ENCODE results near the gene RAB29. TPM values are rescaled to one million over a fixed set of nuclear protein-coding genes. Genes with fewer than 3 reads are reported as not detected.

The RAB29 gene
- total RNA-seq, 6 experiments from 2014 or later = 16.4 to 26.8 (median 21.2) TPM

GRCh38 chr1:205787287-205787916 lies 12.1 kb upstream of the RAB29 start:
- no peak for TF ChIP-seq POLR2A (IDR thresholded peaks at IDR 0.05)
- no peak for TF ChIP-seq CTCF (IDR thresholded peaks at IDR 0.05)
- DNase-seq = no peak
- Histone ChIP-seq H3K9me3 (no peaks in the 10 kb centered on the region), H3K36me3 (no peaks in the 10 kb centered on the region), H3K27me3 (no peaks in the 10 kb centered on the region), H3K4me3 (no peak overlapping the region), H3K27ac (no peak overlapping the region), H3K4me1 (peaks cover 0 to 7% (median 0%) of the 10 kb centered on the region in 4 donors)
- WGBS (ENCODE audit: insufficient coverage, low coverage, low lambda C conversion rate, missing lambda C conversion rate) = 65% methylated on average over 8 of the region's 10 CpGs
- intact Hi-C loops (cut with DNase I) = no loop called here
- ATAC-seq = no peak

- H3K36me3 ChIP-seq = no peaks in the 10 kb centered on the region
- intact Hi-C loops (cut with DNase I) = no loop called here
- no peak overlapping the region for H3K27ac ChIP-seq
- WGBS (ENCODE audit: insufficient coverage, low coverage, low lambda C conversion rate, missing lambda C conversion rate) = 71% methylated on average over 4 of the region's 4 CpGs
- no peak overlapping the region for H3K4me3 ChIP-seq
- ATAC-seq = no peak
- no peak for DNase-seq
- peaks cover 0 to 7% (median 0%) of the 10 kb centered on the region in 4 donors for H3K4me1 ChIP-seq
- no peak for TF ChIP-seq CTCF (IDR thresholded peaks at IDR 0.05)
- H3K9me3 ChIP-seq = no peaks in the 10 kb centered on the region
- no peaks in the 10 kb centered on the region for H3K27me3 ChIP-seq
Measured at GRCh38 chr1:205786601-205787000, 11.3 kb upstream of the RAB29 start.

GRCh38 chr1:205785446-205785845 lies 10.2 kb upstream of the RAB29 start:
- peaks cover 0 to 7% (median 0%) of the 10 kb centered on the region in 4 donors for H3K4me1 ChIP-seq
- no peak for TF ChIP-seq POLR2A (IDR thresholded peaks at IDR 0.05)
- TF ChIP-seq CTCF (IDR thresholded peaks at IDR 0.05) = no peak
- no peak overlapping the region for H3K4me3 ChIP-seq
- no peaks in the 10 kb centered on the region for H3K36me3 ChIP-seq
- no peaks in the 10 kb centered on the region for H3K9me3 ChIP-seq
- ATAC-seq = no peak
- no peak for DNase-seq
- intact Hi-C loops (cut with DNase I) = no loop called here
- H3K27me3 ChIP-seq = no peaks in the 10 kb centered on the region
- WGBS (ENCODE audit: insufficient coverage, low coverage, low lambda C conversion rate, missing lambda C conversion rate) = 90% methylated on average over 5 of the region's 9 CpGs
- H3K27ac ChIP-seq = no peak overlapping the region

- ATAC-seq (peak; percentile 83 to 90 (median 87)), DNase-seq (peak; percentile 50 to 79 (median 60))
- no peak for TF ChIP-seq CTCF (IDR thresholded peaks at IDR 0.05)
- TF ChIP-seq POLR2A (IDR thresholded peaks at IDR 0.05) = no peak
- intact Hi-C loops (cut with DNase I) = no loop called here
- 36% methylated on average over 4 of the region's 4 CpGs for WGBS (ENCODE audit: insufficient coverage, low coverage, low lambda C conversion rate, missing lambda C conversion rate)
- no peaks in the 10 kb centered on the region for H3K9me3 ChIP-seq
- H3K4me3 ChIP-seq = no peak overlapping the region
- no peaks in the 10 kb centered on the region for H3K27me3 ChIP-seq
- no peaks in the 10 kb centered on the region for H3K36me3 ChIP-seq
- peak overlapping the region in 2 of 3 donors; percentile 27 to 48 for H3K27ac ChIP-seq
- H3K4me1 ChIP-seq = peaks cover 0 to 7% (median 0%) of the 10 kb centered on the region in 4 donors
Measured at GRCh38 chr1:205783904-205784303, 8.6 kb upstream of the RAB29 start.

GRCh38 chr1:205783433-205783795 lies 8.1 kb upstream of the RAB29 start:
- DNase-seq = no peak
- no peaks in the 10 kb centered on the region for H3K9me3 ChIP-seq
- TF ChIP-seq POLR2A (IDR thresholded peaks at IDR 0.05) = no peak
- no peak for TF ChIP-seq CTCF (IDR thresholded peaks at IDR 0.05)
- no peak overlapping the region for H3K4me3 ChIP-seq
- no peaks in the 10 kb centered on the region for H3K36me3 ChIP-seq
- no peaks in the 10 kb centered on the region for H3K27me3 ChIP-seq
- peak overlapping the region in 2 of 3 donors; percentile 27 to 48 for H3K27ac ChIP-seq
- peaks cover 0 to 7% (median 0%) of the 10 kb centered on the region in 4 donors for H3K4me1 ChIP-seq
- intact Hi-C loops (cut with DNase I) = no loop called here
- peak in 1 of 4 donors; percentile 27 for ATAC-seq
